Measurements from ENCODE around the gene VPS35L.

Gene VPS35L

DNA sequence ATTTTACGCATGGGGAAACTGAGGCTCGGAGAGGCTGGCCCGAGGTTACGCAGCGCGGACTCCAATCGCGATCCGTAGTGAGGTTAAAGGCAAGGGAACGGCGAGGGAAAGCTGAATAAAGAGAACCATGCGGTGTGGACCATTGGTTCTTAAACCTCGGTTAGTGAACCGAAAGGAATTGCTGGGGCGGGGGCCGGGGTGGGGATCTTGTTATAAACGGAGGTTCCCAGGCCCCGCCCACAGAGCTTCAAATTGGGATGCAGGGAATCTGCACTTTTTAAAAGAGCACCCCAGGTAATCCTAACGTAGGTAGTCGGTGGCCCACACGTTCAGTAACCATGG is 163.1 kb downstream of the VPS35L start:
- DNase-seq (ENCODE audit: low read depth, low spot score): no peak
- H3K27me3 ChIP-seq (ENCODE audit: insufficient read depth, insufficient read length): no peaks in the 10 kb centered on the region
- peaks cover 7% of the 10 kb centered on the region for H3K4me1 ChIP-seq (ENCODE audit: insufficient read depth, insufficient read length)

DNA sequence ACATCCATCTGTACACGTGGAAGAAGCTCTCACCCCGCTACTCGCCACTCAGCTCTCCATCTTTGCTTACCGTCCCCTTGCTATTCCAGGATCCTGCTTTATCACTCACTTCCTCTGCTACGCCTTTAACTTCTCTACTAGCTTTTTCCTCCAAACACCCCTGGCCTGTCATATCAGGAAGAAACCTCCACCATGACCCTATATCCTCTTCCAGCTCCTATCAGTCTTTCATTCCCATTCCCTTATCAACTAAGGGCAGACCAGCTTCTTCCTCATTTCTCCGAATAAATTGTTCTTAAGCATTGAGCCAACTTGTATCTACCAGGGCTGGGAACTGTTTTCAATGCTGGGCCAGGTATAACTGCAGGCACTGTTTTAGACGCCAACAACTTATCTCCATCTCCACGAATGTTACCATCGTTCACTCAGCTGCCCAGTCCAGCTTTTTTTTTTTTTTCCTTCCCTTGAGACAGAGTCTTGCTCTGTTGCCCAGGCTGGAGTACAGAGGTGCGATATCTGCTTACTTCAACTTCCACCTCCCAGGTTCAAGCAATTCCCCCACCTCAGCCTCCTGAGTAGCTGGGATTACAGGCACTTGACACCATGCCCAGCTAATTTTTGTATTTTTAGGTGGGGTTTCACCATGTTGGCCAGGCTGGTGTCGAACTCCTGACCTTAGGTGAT is 166.9 kb downstream of the VPS35L start:
- no peak overlapping the region for H3K9ac ChIP-seq (ENCODE audit: insufficient read length, low read depth)
- no peak for TF ChIP-seq YY1 (IDR thresholded peaks at IDR 0.05; ENCODE audit: insufficient read depth, insufficient read length)
- TF ChIP-seq SUZ12 (IDR thresholded peaks at IDR 0.05; ENCODE audit: extremely low read depth, insufficient read depth, insufficient read length): no peak
- TF ChIP-seq ZNF274 (IDR thresholded peaks at IDR 0.05; ENCODE audit: low read depth, low read length): no peak
- no peak overlapping the region for H3K4me3 ChIP-seq (ENCODE audit: insufficient read length, low read depth)
- no peak for DNase-seq (ENCODE audit: low read depth, low spot score)
- peaks cover 4% of the 10 kb centered on the region for H3K36me3 ChIP-seq (ENCODE audit: insufficient read depth, insufficient read length, low read length)
- no peaks in the 10 kb centered on the region for H3K9me3 ChIP-seq (ENCODE audit: insufficient read depth, low read length)
- H3K27me3 ChIP-seq (ENCODE audit: insufficient read depth, insufficient read length): no peaks in the 10 kb centered on the region
- no peaks in the 10 kb centered on the region for H3K4me1 ChIP-seq (ENCODE audit: insufficient read depth, insufficient read length)

More for the DNA sequence above, 163.1 kb downstream of the VPS35L start:
- TF ChIP-seq ZNF274 (IDR thresholded peaks at IDR 0.05; ENCODE audit: low read depth, low read length): no peak
- TF ChIP-seq SUZ12 (IDR thresholded peaks at IDR 0.05; ENCODE audit: extremely low read depth, insufficient read depth, insufficient read length): no peak
- TF ChIP-seq YY1 (IDR thresholded peaks at IDR 0.05; ENCODE audit: insufficient read depth, insufficient read length): no peak
- Histone ChIP-seq H3K36me3 (ENCODE audit: insufficient read depth, insufficient read length, low read length) (peaks cover 34% of the 10 kb centered on the region), H3K9me3 (ENCODE audit: insufficient read depth, low read length) (no peaks in the 10 kb centered on the region), H3K9ac (ENCODE audit: insufficient read length, low read depth) (peak overlapping the region; percentile 97), H3K4me3 (ENCODE audit: insufficient read length, low read depth) (peak overlapping the region; percentile 96)

DNA sequence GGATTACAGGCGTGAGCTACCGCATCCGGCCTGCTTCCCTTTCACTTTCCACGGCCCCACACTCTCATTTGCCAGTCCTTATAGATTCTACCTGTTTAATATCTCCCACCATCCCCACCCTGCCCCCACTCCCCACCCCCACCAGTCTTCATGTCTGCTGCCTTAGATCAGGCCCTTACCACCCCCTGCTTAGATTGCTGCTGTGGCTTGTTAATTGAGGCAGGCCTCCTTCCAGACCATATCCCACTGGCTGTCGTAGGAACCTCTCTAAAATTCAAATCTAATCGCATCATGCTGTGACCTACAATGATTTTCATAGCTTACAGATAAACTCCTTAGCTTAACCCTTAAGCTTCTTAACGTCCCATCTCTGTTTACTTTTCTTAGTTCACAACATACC is 167.5 kb downstream of the VPS35L start:
- H3K4me3 ChIP-seq (ENCODE audit: insufficient read length, low read depth): no peak overlapping the region
- peaks cover 4% of the 10 kb centered on the region for H3K36me3 ChIP-seq (ENCODE audit: insufficient read depth, insufficient read length, low read length)
- H3K9me3 ChIP-seq (ENCODE audit: insufficient read depth, low read length): no peaks in the 10 kb centered on the region
- no peaks in the 10 kb centered on the region for H3K4me1 ChIP-seq (ENCODE audit: insufficient read depth, insufficient read length)
- no peak for DNase-seq (ENCODE audit: low read depth, low spot score)
- no peak overlapping the region for H3K9ac ChIP-seq (ENCODE audit: insufficient read length, low read depth)
- H3K27me3 ChIP-seq (ENCODE audit: insufficient read depth, insufficient read length): no peaks in the 10 kb centered on the region
- TF ChIP-seq ZNF274 (IDR thresholded peaks at IDR 0.05; ENCODE audit: low read depth, low read length) (no peak), SUZ12 (IDR thresholded peaks at IDR 0.05; ENCODE audit: extremely low read depth, insufficient read depth, insufficient read length) (no peak), YY1 (IDR thresholded peaks at IDR 0.05; ENCODE audit: insufficient read depth, insufficient read length) (no peak)

DNA sequence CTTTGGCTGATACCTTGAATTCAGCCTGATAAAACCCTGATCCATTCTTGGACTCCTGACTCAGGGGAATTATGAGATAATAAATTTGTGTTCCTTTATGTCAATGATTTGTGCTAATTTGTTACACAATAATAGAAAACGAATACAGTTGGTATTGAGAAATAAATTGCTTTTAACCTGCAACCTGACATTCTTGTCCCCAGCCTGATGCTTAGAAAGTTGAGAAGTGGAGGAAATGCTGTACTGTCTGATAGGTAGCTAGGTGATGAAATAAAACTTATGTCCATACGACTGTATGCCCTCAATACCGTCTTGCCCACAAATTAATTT is 173.1 kb downstream of the VPS35L start:
- Histone ChIP-seq H3K36me3 (ENCODE audit: insufficient read depth, insufficient read length, low read length) (peaks cover 4% of the 10 kb centered on the region), H3K4me3 (ENCODE audit: insufficient read length, low read depth) (no peak overlapping the region), H3K9me3 (ENCODE audit: insufficient read depth, low read length) (no peaks in the 10 kb centered on the region), H3K9ac (ENCODE audit: insufficient read length, low read depth) (no peak overlapping the region), H3K27me3 (ENCODE audit: insufficient read depth, insufficient read length) (no peaks in the 10 kb centered on the region), H3K4me1 (ENCODE audit: insufficient read depth, insufficient read length) (no peaks in the 10 kb centered on the region)
- no peak for TF ChIP-seq SUZ12 (IDR thresholded peaks at IDR 0.05; ENCODE audit: extremely low read depth, insufficient read depth, insufficient read length)
- TF ChIP-seq ZNF274 (IDR thresholded peaks at IDR 0.05; ENCODE audit: low read depth, low read length): no peak
- TF ChIP-seq YY1 (IDR thresholded peaks at IDR 0.05; ENCODE audit: insufficient read depth, insufficient read length): no peak
- no peak for DNase-seq (ENCODE audit: low read depth, low spot score)

DNA sequence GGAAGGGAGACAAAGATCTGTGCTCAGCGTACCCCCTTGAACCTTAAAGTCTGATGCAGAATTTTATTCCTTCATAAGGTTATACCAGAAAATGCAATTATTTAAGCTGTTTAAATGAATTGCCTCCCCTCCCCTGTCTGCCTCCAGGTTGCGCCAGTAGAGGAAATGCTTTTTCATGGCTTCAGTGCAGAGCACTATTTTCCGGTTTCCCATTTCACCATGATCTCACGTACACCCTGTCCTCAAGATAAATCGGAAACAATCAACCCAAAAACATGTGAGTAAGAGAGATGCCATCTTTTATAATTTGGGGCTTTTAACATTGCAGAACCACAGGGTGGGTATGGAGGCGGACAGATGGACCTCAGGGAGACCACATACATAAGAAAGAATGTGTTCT is 178.0 kb downstream of the VPS35L start:
- TF ChIP-seq SUZ12 (IDR thresholded peaks at IDR 0.05; ENCODE audit: extremely low read depth, insufficient read depth, insufficient read length): no peak
- TF ChIP-seq ZNF274 (IDR thresholded peaks at IDR 0.05; ENCODE audit: low read depth, low read length): no peak
- TF ChIP-seq YY1 (IDR thresholded peaks at IDR 0.05; ENCODE audit: insufficient read depth, insufficient read length): no peak
- Histone ChIP-seq H3K27me3 (ENCODE audit: insufficient read depth, insufficient read length) (no peaks in the 10 kb centered on the region), H3K4me3 (ENCODE audit: insufficient read length, low read depth) (no peak overlapping the region), H3K36me3 (ENCODE audit: insufficient read depth, insufficient read length, low read length) (peaks cover 17% of the 10 kb centered on the region), H3K9me3 (ENCODE audit: insufficient read depth, low read length) (no peaks in the 10 kb centered on the region), H3K4me1 (ENCODE audit: insufficient read depth, insufficient read length) (no peaks in the 10 kb centered on the region), H3K9ac (ENCODE audit: insufficient read length, low read depth) (no peak overlapping the region)
- DNase-seq (ENCODE audit: low read depth, low spot score): no peak

DNA sequence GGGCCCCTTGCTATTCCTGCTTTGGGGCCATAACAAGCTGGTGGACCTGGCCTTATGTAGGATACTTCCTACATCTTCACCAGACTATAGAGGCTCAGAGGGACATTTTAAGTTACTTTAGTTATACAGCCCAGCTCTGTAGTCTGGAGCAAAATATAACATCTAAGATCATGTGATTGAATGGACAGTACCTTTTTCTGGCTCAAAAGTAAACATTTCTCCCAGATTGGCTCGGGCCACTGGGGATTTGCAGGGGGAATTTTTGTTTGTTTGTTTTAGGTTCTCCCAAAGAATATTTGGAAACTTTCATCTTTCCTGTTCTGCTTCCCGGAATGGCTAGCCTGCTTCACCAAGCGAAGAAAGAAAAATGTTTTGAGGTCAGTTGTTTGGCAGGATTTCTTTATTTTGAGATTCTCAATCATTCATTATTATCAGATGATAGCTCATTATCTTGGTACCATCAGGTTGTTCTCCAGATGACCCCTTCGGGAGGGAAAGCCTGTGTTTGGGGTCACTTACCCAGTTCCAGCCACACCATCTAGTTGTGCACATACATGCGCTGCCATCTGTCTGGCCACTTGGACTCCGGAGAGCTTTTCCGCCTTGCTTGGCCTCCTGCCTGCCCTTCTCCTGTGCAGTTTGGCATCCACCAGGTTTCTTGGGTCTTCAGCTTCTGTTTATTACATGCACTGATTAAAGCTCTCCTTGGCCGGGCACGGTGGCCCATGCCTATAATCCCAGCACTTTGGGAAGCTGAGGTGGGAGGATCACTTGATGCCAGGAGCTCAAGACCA is 179.8 kb downstream of the VPS35L start:
- Histone ChIP-seq H3K4me1 (ENCODE audit: insufficient read depth, insufficient read length) (no peaks in the 10 kb centered on the region), H3K27me3 (ENCODE audit: insufficient read depth, insufficient read length) (no peaks in the 10 kb centered on the region), H3K4me3 (ENCODE audit: insufficient read length, low read depth) (no peak overlapping the region), H3K9ac (ENCODE audit: insufficient read length, low read depth) (no peak overlapping the region), H3K9me3 (ENCODE audit: insufficient read depth, low read length) (no peaks in the 10 kb centered on the region), H3K36me3 (ENCODE audit: insufficient read depth, insufficient read length, low read length) (peaks cover 23% of the 10 kb centered on the region)
- no peak for TF ChIP-seq SUZ12 (IDR thresholded peaks at IDR 0.05; ENCODE audit: extremely low read depth, insufficient read depth, insufficient read length)
- no peak for TF ChIP-seq YY1 (IDR thresholded peaks at IDR 0.05; ENCODE audit: insufficient read depth, insufficient read length)
- TF ChIP-seq ZNF274 (IDR thresholded peaks at IDR 0.05; ENCODE audit: low read depth, low read length): no peak
- no peak for DNase-seq (ENCODE audit: low read depth, low spot score)

DNA sequence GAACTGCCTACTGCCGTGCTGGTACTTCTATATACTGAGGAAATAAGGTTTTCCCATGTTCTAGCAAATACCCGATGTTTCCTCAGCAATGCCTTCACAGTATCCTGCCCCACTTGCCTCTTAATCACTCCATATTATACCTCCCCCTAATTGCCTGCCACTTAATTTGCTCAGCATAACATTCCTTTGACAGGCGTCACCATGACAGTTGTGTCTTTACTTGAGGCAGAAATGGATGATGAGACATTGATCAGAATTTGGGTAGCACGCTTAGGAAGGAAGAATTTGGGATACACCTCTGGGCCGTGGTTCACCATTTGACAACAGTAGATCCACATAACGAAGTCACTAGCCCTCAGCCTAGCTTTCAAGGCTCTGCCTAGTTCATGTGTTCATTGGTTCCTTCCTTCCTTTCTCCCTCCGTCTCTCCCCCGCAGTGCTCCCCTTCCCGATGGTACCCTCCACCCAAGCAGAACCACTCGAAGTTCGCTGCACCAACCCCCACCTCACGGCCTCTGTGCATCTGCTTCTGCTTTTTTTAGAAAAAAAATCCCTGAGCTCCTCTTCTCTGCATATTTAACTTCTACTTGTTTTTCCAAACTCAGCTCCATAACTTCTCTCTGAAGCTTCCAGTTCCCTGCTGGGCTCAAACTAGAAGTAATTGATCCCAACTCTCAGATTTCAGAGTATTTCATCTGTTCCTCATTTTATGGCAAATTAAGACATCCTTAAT is 182.0 kb downstream of the VPS35L start:
- Histone ChIP-seq H3K9ac (ENCODE audit: insufficient read length, low read depth) (no peak overlapping the region), H3K27me3 (ENCODE audit: insufficient read depth, insufficient read length) (no peaks in the 10 kb centered on the region), H3K4me3 (ENCODE audit: insufficient read length, low read depth) (no peak overlapping the region), H3K36me3 (ENCODE audit: insufficient read depth, insufficient read length, low read length) (peaks cover 23% of the 10 kb centered on the region), H3K4me1 (ENCODE audit: insufficient read depth, insufficient read length) (no peaks in the 10 kb centered on the region), H3K9me3 (ENCODE audit: insufficient read depth, low read length) (no peaks in the 10 kb centered on the region)
- DNase-seq (ENCODE audit: low read depth, low spot score): no peak
- TF ChIP-seq YY1 (IDR thresholded peaks at IDR 0.05; ENCODE audit: insufficient read depth, insufficient read length): no peak
- TF ChIP-seq ZNF274 (IDR thresholded peaks at IDR 0.05; ENCODE audit: low read depth, low read length): no peak
- no peak for TF ChIP-seq SUZ12 (IDR thresholded peaks at IDR 0.05; ENCODE audit: extremely low read depth, insufficient read depth, insufficient read length)
